A673 (cell line): Measurements from ENCODE around the gene THSD4. TPM values are rescaled to one million over a fixed set of nuclear protein-coding genes. Genes with fewer than 3 reads are reported as not detected.

Experiments
- BruUV-seq: library from RNA; stranded (reverse); fragments of 400-500 nt; replicated peaks from 2 replicates; lab custom pipeline; 2021; lab: Mats Ljungman, UMichigan
- CTCF ChIA-PET: fragments of 300-600 bp; sonication (Branson Sonifier 250); formaldehyde crosslinking; loops from one replicate; lab custom pipeline; 2022; ENCODE audit warnings: antibody characterized with exemption; lab: Charles Lee
- POLR2A ChIA-PET: fragments of 300-600 bp; sonication (Branson Sonifier 250); formaldehyde crosslinking; loops from one replicate; lab custom pipeline; 2022; ENCODE audit warnings: antibody characterized with exemption; ENCODE audit not compliant: low non-redundant PET; lab: Charles Lee
- DNase-seq: peaks from one replicate; pipeline ENCODE4 v3.0.0-alpha.2; 2015; ENCODE audit warnings: low spot score
- H3K27ac ChIP-seq: fragments of 200-600 bp; sonication (generic); 2 replicates; pipeline ENCODE4 v1.5.1; 2016; ENCODE audit warnings: mixed run types, low read depth, mild to moderate bottlenecking, mixed read lengths, antibody characterized with exemption, low read length; ENCODE audit not compliant: poor library complexity, severe bottlenecking
- H3K27me3 ChIP-seq: fragments of 200-600 bp; sonication (generic); replicated peaks from 2 replicates; pipeline ENCODE4 v1.6.1; 2017; ENCODE audit warnings: mixed run types, low read depth, mild to moderate bottlenecking, mixed read lengths, antibody characterized with exemption, low read length; ENCODE audit not compliant: insufficient read depth, poor library complexity
- H3K36me3 ChIP-seq: fragments of 200-600 bp; sonication (generic); 2 replicates; pipeline ENCODE4 v1.6.1; 2016; ENCODE audit warnings: mixed run types, mild to moderate bottlenecking, mixed read lengths, antibody characterized with exemption, low read length; ENCODE audit not compliant: insufficient read depth, poor library complexity, severe bottlenecking
- H3K4me1 ChIP-seq: fragments of 200-600 bp; sonication (generic); 2 replicates; pipeline ENCODE4 v1.6.1; 2017; ENCODE audit warnings: mixed run types, mild to moderate bottlenecking, mixed read lengths, antibody characterized with exemption, low read length; ENCODE audit not compliant: insufficient read depth, poor library complexity, severe bottlenecking
- H3K4me3 ChIP-seq: fragments of 200-600 bp; sonication (generic); 2 replicates; pipeline ENCODE4 v1.5.1; 2016; ENCODE audit warnings: low read depth, mixed run types, mild to moderate bottlenecking, mixed read lengths, low read length; ENCODE audit not compliant: poor library complexity, severe bottlenecking
- H3K9me3 ChIP-seq: fragments of 200-600 bp; sonication (generic); 2 replicates; pipeline ENCODE4 v1.6.1; 2016; ENCODE audit warnings: mixed run types, low read depth, mild to moderate bottlenecking, mixed read lengths, antibody characterized with exemption, low read length; ENCODE audit not compliant: poor library complexity, severe bottlenecking
- CTCF ChIP-seq: fragments of 300-800, 200-600 bp; sonication (generic); conservative IDR thresholded peaks from 2 replicates; pipeline ENCODE4 v1.5.1; 2017; ENCODE audit warnings: low read depth, mild to moderate bottlenecking, antibody characterized with exemption, low read length, moderate library complexity, mixed read lengths
- EZH2 ChIP-seq: fragments of 200-600 bp; sonication (generic); IDR thresholded peaks from 2 replicates; pipeline ENCODE4 v1.6.1; 2017; ENCODE audit warnings: borderline replicate concordance, low read depth, mild to moderate bottlenecking, mixed read lengths, antibody characterized with exemption, low read length; ENCODE audit not compliant: poor library complexity, severe bottlenecking
- intact Hi-C: fragments of 100-400 bp; cut with micrococcal nuclease; formaldehyde crosslinking; loops from one replicate; pipeline ENCODE4 v1.10.0; 2022; ENCODE audit not compliant: unreplicated experiment
- total RNA-seq: library from RNA; stranded (reverse); gene quantifications from 2 replicates; pipeline ENCODE4 v1.2.3, GENCODE V29; 2021

THSD4 gene
- total RNA-seq, 1 experiment from 2014 or later, result 2.4 TPM

- intact Hi-C loops, result no loop called here
- Histone ChIP-seq H3K4me3 (no peak overlapping the region), H3K27ac (no peak overlapping the region), H3K4me1 (no peaks in the 10 kb centered on the region), H3K9me3 (no peaks in the 10 kb centered on the region), H3K27me3 (no peaks in the 10 kb centered on the region), H3K36me3 (no peaks in the 10 kb centered on the region)
- DNase-seq, result no peak
- ChIA-PET CTCF (no interaction called here), POLR2A (no interaction called here)
- BruUV-seq, result no TSS peak
- TF ChIP-seq EZH2 (no peak), CTCF (no peak)
These were observed 221.4 kb downstream of the THSD4 start for GRCh38 chr15:71336671-71337070.

GRCh38 chr15:71337197-71337845, 222.1 kb downstream of the THSD4 start:
- Histone ChIP-seq H3K4me1 (no peaks in the 10 kb centered on the region), H3K27ac (no peak overlapping the region), H3K4me3 (no peak overlapping the region), H3K9me3 (no peaks in the 10 kb centered on the region), H3K27me3 (no peaks in the 10 kb centered on the region), H3K36me3 (no peaks in the 10 kb centered on the region)
- DNase-seq, result no peak
- intact Hi-C loops, result no loop called here
- CTCF ChIA-PET, result no interaction called here
- no peak for TF ChIP-seq EZH2
- no peak for TF ChIP-seq CTCF
- POLR2A ChIA-PET, result interaction anchor here (0.7 kb wide), 1 partner anchor 72 kb away, joined by 3 read pairs; no protein-coding TSS in a partner anchor
- BruUV-seq, result no TSS peak

- Histone ChIP-seq H3K4me1 (no peaks in the 10 kb centered on the region), H3K9me3 (no peaks in the 10 kb centered on the region), H3K36me3 (no peaks in the 10 kb centered on the region), H3K27ac (no peak overlapping the region), H3K4me3 (no peak overlapping the region), H3K27me3 (no peaks in the 10 kb centered on the region)
- no peak for DNase-seq
- TF ChIP-seq EZH2 (no peak), CTCF (no peak)
- ChIA-PET CTCF (no interaction called here), POLR2A (no interaction called here)
- intact Hi-C loops, result no loop called here
- BruUV-seq, result no TSS peak
These were observed 223.0 kb downstream of the THSD4 start for GRCh38 chr15:71338265-71338664.
